H1 (cell line): Measurements from ENCODE around the gene C4orf46. TPM values are rescaled to one million over a fixed set of nuclear protein-coding genes. Genes with fewer than 3 reads are reported as not detected.
"Not testable (repeated sequence)": the region's sequence is repeated elsewhere in the genome, so short reads cannot be mapped to it uniquely, and the experiment has no call there.

Source experiments
- CTCF ChIA-PET: fragments of 300-600 bp; sonication (Branson Sonifier 250); formaldehyde crosslinking; loops from one replicate; lab custom pipeline; 2021; ENCODE audit not compliant: partially characterized antibody; lab: Charles Lee
- POLR2A ChIA-PET: fragments of 300-600 bp; sonication (Branson Sonifier 250); formaldehyde crosslinking; loops from one replicate; lab custom pipeline; 2021; ENCODE audit warnings: inconsistent platforms; ENCODE audit not compliant: partially characterized antibody; lab: Charles Lee
- DNase-seq, 2 experiments: peaks; one replicate each; pipeline versions ENCODE4 v3.0.0 to v3.0.0-alpha.2; 2010 to 2022; ENCODE audit warnings: low spot score in 2 of 2, low read depth in 1 of 2, mixed read lengths in 1 of 2
- FAIRE-seq: peaks from 2 replicates; lab custom pipeline; 2011; peaks lifted over from hg19 to GRCh38; lab: Jason Lieb, UNC
- H2AFZ ChIP-seq: 2 replicates; pipeline ENCODE4 v1.8.1; 2012; ENCODE audit warnings: low read length, inconsistent platforms
- H2AK5ac ChIP-seq: 2 replicates; pipeline ENCODE4 v1.6.1; 2013; ENCODE audit warnings: low read depth, low read length
- H2BK120ac ChIP-seq: replicated peaks from 2 replicates; pipeline ENCODE3; 2013; ENCODE audit warnings: low read depth, low read length, inconsistent platforms
- H2BK12ac ChIP-seq: 2 replicates; pipeline ENCODE4 v1.6.1; 2013; ENCODE audit warnings: low read depth, low read length
- H2BK15ac ChIP-seq: 2 replicates; pipeline ENCODE4 v1.6.1; 2013; ENCODE audit warnings: low read length
- H2BK20ac ChIP-seq: 2 replicates; pipeline ENCODE4 v1.6.1; 2013; ENCODE audit warnings: low read length
- H2BK5ac ChIP-seq: 2 replicates; pipeline ENCODE4 v1.6.1; 2013; ENCODE audit warnings: low read depth, low read length
- H3K14ac ChIP-seq: 2 replicates; pipeline ENCODE4 v1.6.1; 2013; ENCODE audit warnings: inconsistent platforms; ENCODE audit not compliant: insufficient read length
- H3K18ac ChIP-seq: 2 replicates; pipeline ENCODE4 v1.6.1; 2013; ENCODE audit warnings: low read length; ENCODE audit errors: extremely low read depth
- H3K23ac ChIP-seq: 2 replicates; pipeline ENCODE4 v1.6.1; 2013; ENCODE audit warnings: inconsistent platforms; ENCODE audit not compliant: insufficient read length
- H3K23me2 ChIP-seq: 2 replicates; pipeline ENCODE4 v1.6.1; 2013; ENCODE audit warnings: low read depth, low read length
- H3K27ac ChIP-seq: 2 replicates; pipeline ENCODE4 v1.6.1; 2011; ENCODE audit warnings: low read depth, low read length, inconsistent platforms
- H3K27me3 ChIP-seq, 4 experiments: replicated peaks in 1 of 4; 1 replicate in 1 of 4; 2 replicates in 3 of 4; pipeline versions ENCODE4 v1.6.1 to v1.8.1; 2011 to 2013; ENCODE audit warnings: low read length in 3 of 4, mild to moderate bottlenecking in 3 of 4, inconsistent platforms in 2 of 4, mixed read lengths in 2 of 4, moderate library complexity in 1 of 4; ENCODE audit not compliant: control insufficient read depth in 3 of 4, insufficient read depth in 3 of 4; ENCODE audit errors: extremely low read depth in 1 of 4
- H3K36me3 ChIP-seq, 4 experiments: 2 replicates each; pipeline versions ENCODE4 v1.6.1 to v1.8.1; 2011 to 2013; ENCODE audit warnings: mild to moderate bottlenecking in 4 of 4, low read length in 3 of 4, moderate library complexity in 2 of 4, control low read depth in 1 of 4, inconsistent platforms in 1 of 4; ENCODE audit not compliant: insufficient read depth in 4 of 4, control insufficient read depth in 2 of 4
- H3K4ac ChIP-seq: replicated peaks from 2 replicates; pipeline ENCODE3; 2013; ENCODE audit warnings: low read length, low read depth, mixed read lengths, inconsistent platforms; ENCODE audit not compliant: insufficient read length
- H3K4me1 ChIP-seq, 4 experiments: replicated peaks in 1 of 4; 1 replicate in 1 of 4; 2 replicates in 3 of 4; pipeline versions ENCODE4 v1.6.1 to v1.8.1; 2011 to 2013; ENCODE audit warnings: low read length in 3 of 4, inconsistent platforms in 2 of 4, mixed read lengths in 1 of 4; ENCODE audit not compliant: insufficient read depth in 4 of 4, control insufficient read depth in 3 of 4
- H3K4me2 ChIP-seq, 2 experiments: 2 replicates each; pipeline versions ENCODE4 v1.6.1 to v1.8.1; 2011 to 2013; ENCODE audit warnings: low read depth in 2 of 2, low read length in 2 of 2, control low read depth in 1 of 2, inconsistent platforms in 1 of 2, mild to moderate bottlenecking in 1 of 2; ENCODE audit not compliant: insufficient read depth in 1 of 2
- H3K4me3 ChIP-seq, 4 experiments: fragments of 200-600, 300-600 bp in 1 of 4; sonication (generic), shearing (Covaris generic), sonication (Bioruptor Twin) in 1 of 4; 2 replicates each; pipeline versions ENCODE4 v1.5.1 to v1.8.1; 2011 to 2016; ENCODE audit warnings: low read length in 4 of 4, low read depth in 3 of 4, control low read depth in 2 of 4, inconsistent platforms in 2 of 4, mild to moderate bottlenecking in 2 of 4, mixed read lengths in 1 of 4, moderate library complexity in 1 of 4; ENCODE audit not compliant: insufficient read depth in 2 of 4; ENCODE audit errors: extremely low read depth in 1 of 4
- H3K56ac ChIP-seq: replicated peaks from 2 replicates; pipeline ENCODE3; 2013; ENCODE audit warnings: low read depth, mild to moderate bottlenecking, mixed read lengths, low read length, inconsistent platforms; ENCODE audit not compliant: insufficient read length
- H3K79me1 ChIP-seq: 2 replicates; pipeline ENCODE4 v1.6.1; 2013; ENCODE audit warnings: low read depth, low read length, control low read depth
- H3K79me2 ChIP-seq, 2 experiments: 2 replicates each; pipeline versions ENCODE4 v1.6.1 to v1.8.1; 2012 to 2013; ENCODE audit warnings: low read length in 2 of 2, mild to moderate bottlenecking in 2 of 2, inconsistent platforms in 1 of 2; ENCODE audit not compliant: insufficient read depth in 2 of 2, control insufficient read depth in 1 of 2
- H3K9ac ChIP-seq, 4 experiments: replicated peaks in 1 of 4; 1 replicate in 1 of 4; 2 replicates in 3 of 4; pipeline versions ENCODE4 v1.6.1 to v1.8.1; 2011 to 2013; ENCODE audit warnings: low read depth in 3 of 4, low read length in 3 of 4, control low read depth in 2 of 4, mild to moderate bottlenecking in 2 of 4, moderate library complexity in 2 of 4, inconsistent platforms in 1 of 4; ENCODE audit errors: extremely low read depth in 1 of 4
- H3K9me3 ChIP-seq, 2 experiments: 2 replicates each; pipeline versions ENCODE4 v1.6.1 to v1.8.1; 2012 to 2013; ENCODE audit warnings: mild to moderate bottlenecking in 2 of 2, moderate library complexity in 2 of 2, control low read depth in 1 of 2, inconsistent platforms in 1 of 2, low read depth in 1 of 2, low read length in 1 of 2, mixed read lengths in 1 of 2; ENCODE audit not compliant: insufficient read depth in 2 of 2
- H4K20me1 ChIP-seq, 2 experiments: replicated peaks in 1 of 2; 2 replicates each; pipeline versions ENCODE3 to v1.8.1; 2011 to 2013; ENCODE audit warnings: inconsistent platforms in 2 of 2, low read length in 2 of 2, mild to moderate bottlenecking in 1 of 2; ENCODE audit not compliant: insufficient read depth in 2 of 2, control insufficient read depth in 1 of 2
- H4K5ac ChIP-seq: 2 replicates; pipeline ENCODE4 v1.6.1; 2013; ENCODE audit warnings: low read length, low read depth, mixed read lengths, inconsistent platforms; ENCODE audit not compliant: insufficient read length
- H4K8ac ChIP-seq: 2 replicates; pipeline ENCODE4 v1.8.0; 2013; ENCODE audit warnings: mild to moderate bottlenecking, moderate library complexity, low read length, inconsistent platforms; ENCODE audit not compliant: insufficient read depth; ENCODE audit errors: extremely low read depth
- H4K91ac ChIP-seq: replicated peaks from 2 replicates; pipeline ENCODE3; 2013; ENCODE audit warnings: low read length, mixed read lengths, inconsistent platforms; ENCODE audit not compliant: insufficient read length
- WGBS, 2 experiments: shearing (Covaris generic) in 1 of 2; methylation state at CpG; one replicate each; pipeline versions ENCODE4 v1.1.6 to v1.1.7; 2013 to 2015; ENCODE audit warnings: low lambda C conversion rate in 2 of 2, mixed read lengths in 2 of 2, inconsistent platforms in 1 of 2, low coverage in 1 of 2, missing lambda C conversion rate in 1 of 2; ENCODE audit not compliant: insufficient replicate concordance in 2 of 2, insufficient coverage in 1 of 2, insufficient read length in 1 of 2; ENCODE audit errors: extremely low coverage in 1 of 2, missing lambda C conversion rate in 1 of 2; 5-methylcytosine and 5-hydroxymethylcytosine counted together
- polyA plus RNA-seq, 7 experiments: library from polyadenylated mRNA; depleted of rRNA in 3 of 7; stranded (reverse) in 5 of 7; unstranded in 2 of 7; fragments of >200 nt in 5 of 7; fragments of 200-250 nt in 2 of 7; gene quantifications; 1 replicate in 5 of 7; 2 replicates in 1 of 7; 4 replicates in 1 of 7; pipeline versions ENCODE4 v1.2.1 to v1.2.3, GENCODE V29; 2011 to 2013; ENCODE audit warnings: missing spikeins in 2 of 7, mixed read lengths in 2 of 7
- total RNA-seq: library from RNA; stranded (reverse); fragmentation: NEBNext Ultra II Directional; extraction: Animal tissue kit (Norgen Biotek cat#: 25700); gene quantifications from 2 replicates; pipeline ENCODE4 v1.2.1, GENCODE V29; 2021

Gene C4orf46
- total and polyA plus RNA-seq, 2 of the 8 experiments (the other 6 are each of a cell fraction or from before 2014, with no cell fraction given): 19.8 to 28.6 TPM

DNA sequence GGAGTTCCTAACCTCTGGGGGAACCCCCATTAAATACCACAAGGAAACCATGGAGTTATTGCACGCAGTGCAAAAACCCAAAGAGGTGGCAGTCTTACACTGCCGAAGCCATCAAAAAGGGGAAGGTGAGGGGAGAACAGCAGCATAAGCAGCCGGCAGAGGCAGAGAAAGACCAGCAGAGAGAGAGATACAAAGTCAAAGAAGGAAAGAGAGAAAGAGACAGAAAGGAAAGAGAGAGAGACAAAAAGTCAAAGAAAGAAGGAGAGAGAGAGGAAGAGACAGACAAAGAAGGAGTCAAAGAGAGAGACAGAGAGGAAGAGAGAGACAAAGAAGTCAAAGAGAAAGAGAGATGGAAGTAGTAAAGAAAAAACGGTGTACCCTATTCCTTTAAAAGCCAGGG is 8.4 kb downstream of the C4orf46 start:
- H3K4ac ChIP-seq, H3K56ac ChIP-seq, H3K27ac ChIP-seq, DNase-seq, H2BK12ac ChIP-seq, H3K27me3 ChIP-seq, H3K23ac ChIP-seq, POLR2A ChIA-PET, H3K4me3 ChIP-seq, H3K79me1 ChIP-seq, H2AFZ ChIP-seq, H3K9me3 ChIP-seq, H2AK5ac ChIP-seq, H4K91ac ChIP-seq, H2BK5ac ChIP-seq, H3K23me2 ChIP-seq, CTCF ChIA-PET, H2BK15ac ChIP-seq, H3K4me1 ChIP-seq, H3K9ac ChIP-seq, H4K5ac ChIP-seq, H2BK120ac ChIP-seq, H2BK20ac ChIP-seq, H4K8ac ChIP-seq, H3K18ac ChIP-seq, H3K4me2 ChIP-seq, H4K20me1 ChIP-seq, FAIRE-seq, H3K36me3 ChIP-seq, H3K14ac ChIP-seq: not testable (repeated sequence)
- WGBS, 2 experiments: 72% methylated on average over 4 of the region's 4 CpGs; no CpG with 5 or more reads in 1 of the 2 experiments
- H3K79me2 ChIP-seq: peaks cover 0 to 17% of the 10 kb centered on the region in 2 experiments; a peak in 2 of 4 replicates
